Measurements from ENCODE around the gene TAAR8.

Gene TAAR8, protein sequence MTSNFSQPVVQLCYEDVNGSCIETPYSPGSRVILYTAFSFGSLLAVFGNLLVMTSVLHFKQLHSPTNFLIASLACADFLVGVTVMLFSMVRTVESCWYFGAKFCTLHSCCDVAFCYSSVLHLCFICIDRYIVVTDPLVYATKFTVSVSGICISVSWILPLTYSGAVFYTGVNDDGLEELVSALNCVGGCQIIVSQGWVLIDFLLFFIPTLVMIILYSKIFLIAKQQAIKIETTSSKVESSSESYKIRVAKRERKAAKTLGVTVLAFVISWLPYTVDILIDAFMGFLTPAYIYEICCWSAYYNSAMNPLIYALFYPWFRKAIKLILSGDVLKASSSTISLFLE

GRCh38 chr6:132552372-132552771, at the start of gene TAAR8:
TAAR8 (plus strand) TSS chr6:132552672; CDS start chr6:132552693, 21 bp downstream.
- DNase-seq (ENCODE audit: low read depth in 2 of 2) = no peak
- H3K4me3 ChIP-seq (replicated peaks in 1 of 2; ENCODE audit: low read depth in 2 of 2, low read length in 2 of 2) = no peak within 1 kb of the TSS
- TF ChIP-seq, protein P1, sequence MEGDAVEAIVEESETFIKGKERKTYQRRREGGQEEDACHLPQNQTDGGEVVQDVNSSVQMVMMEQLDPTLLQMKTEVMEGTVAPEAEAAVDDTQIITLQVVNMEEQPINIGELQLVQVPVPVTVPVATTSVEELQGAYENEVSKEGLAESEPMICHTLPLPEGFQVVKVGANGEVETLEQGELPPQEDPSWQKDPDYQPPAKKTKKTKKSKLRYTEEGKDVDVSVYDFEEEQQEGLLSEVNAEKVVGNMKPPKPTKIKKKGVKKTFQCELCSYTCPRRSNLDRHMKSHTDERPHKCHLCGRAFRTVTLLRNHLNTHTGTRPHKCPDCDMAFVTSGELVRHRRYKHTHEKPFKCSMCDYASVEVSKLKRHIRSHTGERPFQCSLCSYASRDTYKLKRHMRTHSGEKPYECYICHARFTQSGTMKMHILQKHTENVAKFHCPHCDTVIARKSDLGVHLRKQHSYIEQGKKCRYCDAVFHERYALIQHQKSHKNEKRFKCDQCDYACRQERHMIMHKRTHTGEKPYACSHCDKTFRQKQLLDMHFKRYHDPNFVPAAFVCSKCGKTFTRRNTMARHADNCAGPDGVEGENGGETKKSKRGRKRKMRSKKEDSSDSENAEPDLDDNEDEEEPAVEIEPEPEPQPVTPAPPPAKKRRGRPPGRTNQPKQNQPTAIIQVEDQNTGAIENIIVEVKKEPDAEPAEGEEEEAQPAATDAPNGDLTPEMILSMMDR (IDR thresholded peaks at IDR 0.05; ENCODE audit: low read depth, low read length) = no peak

DNA sequence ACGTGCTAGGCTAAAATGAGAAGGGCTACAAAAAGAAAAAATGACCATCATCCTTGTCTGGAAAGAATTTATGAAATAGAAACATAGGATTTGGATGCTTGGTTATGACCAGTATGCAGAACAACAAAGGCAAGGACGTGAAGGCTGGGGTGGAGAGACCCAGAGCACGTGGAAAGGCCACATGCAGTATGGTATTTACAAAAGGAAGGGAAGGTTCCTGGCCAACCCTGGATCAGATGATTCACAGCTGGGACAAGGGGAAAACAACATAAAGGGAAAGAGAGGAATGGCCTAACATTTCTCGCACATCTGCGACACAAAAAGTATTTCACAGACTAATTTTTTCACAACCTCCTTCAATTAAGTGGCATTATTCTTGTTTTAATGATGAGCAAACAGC, 47.7 kb upstream of the TAAR8 start:
- no peak for DNase-seq (ENCODE audit: low read depth in 2 of 2)
- no peak overlapping the region for H3K4me3 ChIP-seq (replicated peaks in 1 of 2; ENCODE audit: low read depth in 2 of 2, low read length in 2 of 2)
- TF ChIP-seq, protein P1 (IDR thresholded peaks at IDR 0.05; ENCODE audit: low read depth, low read length) = no peak

DNA sequence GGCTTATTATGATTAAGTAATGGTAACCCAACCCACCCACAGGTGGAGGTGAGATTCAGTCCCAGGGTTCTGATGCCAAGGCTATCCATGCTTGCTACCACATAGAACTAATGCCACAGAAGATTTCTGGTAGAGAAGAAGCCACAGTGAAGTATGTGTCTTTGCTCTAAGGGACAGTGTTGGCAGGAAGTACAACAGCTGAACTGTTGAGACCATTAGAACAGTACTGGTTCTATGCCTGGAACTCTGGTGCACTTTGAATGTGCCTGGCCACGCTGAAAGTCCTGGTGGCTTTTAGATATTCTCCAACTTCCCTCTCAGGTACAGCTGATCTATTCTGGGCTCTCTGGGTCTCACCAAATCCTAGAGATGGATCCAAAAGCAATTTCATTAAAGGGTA, 47.3 kb upstream of the TAAR8 start:
- no peak overlapping the region for H3K4me3 ChIP-seq (replicated peaks in 1 of 2; ENCODE audit: low read depth in 2 of 2, low read length in 2 of 2)
- TF ChIP-seq, protein P1 (IDR thresholded peaks at IDR 0.05; ENCODE audit: low read depth, low read length) = no peak
- DNase-seq (ENCODE audit: low read depth in 2 of 2) = no peak

DNA sequence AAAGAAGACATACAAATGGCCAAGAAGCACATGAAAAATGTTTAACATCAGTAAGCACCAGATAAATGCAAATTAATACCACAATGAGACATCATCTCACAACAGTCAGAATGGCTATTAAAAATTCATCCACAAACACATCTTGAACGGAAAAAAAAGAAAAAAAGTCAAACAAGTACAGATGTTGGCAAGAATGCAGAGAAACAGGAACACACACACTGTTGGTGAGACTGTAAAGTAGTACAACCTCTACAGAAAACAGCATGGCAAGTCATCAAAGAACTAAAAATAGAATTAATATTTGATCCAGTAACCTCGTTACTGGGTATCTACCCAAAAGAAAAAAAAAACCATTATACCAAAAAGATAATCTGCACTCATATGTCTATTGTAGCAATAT, 46.0 kb upstream of the TAAR8 start:
- H3K4me3 ChIP-seq (replicated peaks in 1 of 2; ENCODE audit: low read depth in 2 of 2, low read length in 2 of 2) = no peak overlapping the region
- DNase-seq (ENCODE audit: low read depth in 2 of 2) = no peak
- TF ChIP-seq, protein P1 (IDR thresholded peaks at IDR 0.05; ENCODE audit: low read depth, low read length) = no peak

GRCh38 chr6:132506869-132507808, 45.3 kb upstream of the TAAR8 start:
- TF ChIP-seq, protein P1 (IDR thresholded peaks at IDR 0.05; ENCODE audit: low read depth, low read length) = no peak
- H3K4me3 ChIP-seq (replicated peaks in 1 of 2; ENCODE audit: low read depth in 2 of 2, low read length in 2 of 2) = no peak overlapping the region
- DNase-seq (ENCODE audit: low read depth in 2 of 2) = no peak

DNA sequence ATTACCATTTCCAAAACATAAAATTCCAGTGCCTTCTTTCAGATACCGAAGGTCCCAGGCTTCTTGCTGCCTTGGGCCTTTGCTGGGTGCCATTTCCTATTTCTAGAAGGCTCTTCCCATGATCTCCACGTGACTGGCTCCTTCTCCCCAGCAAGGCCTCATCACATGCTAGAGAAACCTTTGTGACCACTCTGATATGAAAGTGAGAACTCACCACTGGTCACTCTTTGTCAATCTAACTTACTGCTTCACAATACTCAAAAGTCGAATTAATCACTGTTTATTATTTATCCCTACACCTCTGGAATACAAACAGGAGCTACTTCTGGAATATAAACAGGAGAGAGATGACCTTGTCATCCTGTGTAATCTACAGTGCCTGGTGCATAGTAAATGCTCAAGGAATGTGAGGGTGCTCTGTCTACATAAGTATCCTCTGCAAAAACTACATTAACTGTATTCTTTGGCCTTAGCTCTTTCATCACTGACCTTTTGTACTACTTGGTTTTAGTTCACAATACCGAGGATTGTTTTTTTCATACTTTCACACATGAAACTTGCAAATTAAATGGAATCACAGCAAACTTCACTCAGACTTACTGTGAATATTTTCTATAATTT, 41.2 kb upstream of the TAAR8 start:
- H3K4me3 ChIP-seq (replicated peaks in 1 of 2; ENCODE audit: low read depth in 2 of 2, low read length in 2 of 2) = peak overlapping the region; percentile 78 to 79
- DNase-seq (ENCODE audit: low read depth in 2 of 2) = peak; percentile 19 to 35

More for the DNA sequence above, 41.2 kb upstream of the TAAR8 start:
- TF ChIP-seq, protein P1 (IDR thresholded peaks at IDR 0.05; ENCODE audit: low read depth, low read length) = no peak
